Smooth muscle cell of the pulmonary artery (primary cell): ENCODE data around the gene F2R. TPM values are rescaled to one million over a fixed set of nuclear protein-coding genes. Genes with fewer than 3 reads are reported as not detected.

Source experiments
- total RNA-seq: library from RNA; depleted of rRNA; stranded (reverse); fragments of >200 nt; gene quantifications from 2 replicates; pipeline ENCODE4 v1.2.3, GENCODE V29; 2014

The F2R gene
- total RNA-seq = 341 and 514 TPM in 2 replicates

GRCh38 chr5:76715736-76716455 is at the start of gene F2R:
Gene F2R, plus strand, starts transcription at chr5:76716126. Its CDS starts 182 bp downstream, at chr5:76716308.

Other genes with a start within 250 kb of the F2R start
- 19.8 and 34.1 TPM in 2 replicates for gene F2RL2, start 92.7 kb upstream of the F2R start, total RNA-seq
- 39.7 and 121 TPM in 2 replicates for gene F2RL1, start 102.9 kb downstream of the F2R start, total RNA-seq
- gene S100Z, start 133.9 kb downstream of the F2R start, total RNA-seq = not detected in 2 replicates
- gene CRHBP, start 236.9 kb downstream of the F2R start, total RNA-seq = 0.33 and 3.7 TPM in 2 replicates